ENCODE results near the gene ATAD3C. TPM values are rescaled to one million over a fixed set of nuclear protein-coding genes. Genes with fewer than 3 reads are reported as not detected.

Gene ATAD3C
- total RNA-seq, 1 experiment from 2014 or later, result 10.6 TPM

- ChIA-PET CTCF (no interaction called here), POLR2A (no interaction called here)
- DNase-seq (ENCODE audit: low read depth, low spot score) (no peak), ATAC-seq (no peak)
- no peaks in the 10 kb centered on the region for H3K4me1 ChIP-seq (ENCODE audit: control insufficient read depth, insufficient read depth, low read length)
- no peak for TF ChIP-seq CTCF (IDR thresholded peaks at IDR 0.05)
- TF ChIP-seq SIN3A (IDR thresholded peaks at IDR 0.05; ENCODE audit: borderline replicate concordance, insufficient read depth, low read depth, low read length), result no peak
- no peak for TF ChIP-seq POLR2AphosphoS5 (IDR thresholded peaks at IDR 0.05; ENCODE audit: low read depth, low read length)
- no peak for TF ChIP-seq TCF7L2 (IDR thresholded peaks at IDR 0.05; ENCODE audit: low read depth, low read length)
- TF ChIP-seq REST (IDR thresholded peaks at IDR 0.05; ENCODE audit: insufficient read depth in 1 of 2, low read depth in 2 of 2, low read length in 1 of 2), result no peak
- intact Hi-C loops (cut with micrococcal nuclease; ENCODE audit: unreplicated experiment) (no loop called here), in situ Hi-C loops (cut with HindIII; ENCODE audit: low pct_unique_long_range_greater_than_20kb, low sequenced_read_pairs) (no loop called here)
- no peak overlapping the region for H3K27ac ChIP-seq (ENCODE audit: low read length)
- BruUV-seq (replicated peaks), result no TSS peak
- H3K4me3 ChIP-seq (ENCODE audit: low read depth in 2 of 2, low read length in 2 of 2), result no peak overlapping the region
- peaks cover 6% of the 10 kb centered on the region; the same call in 1 of the 2 replicates for H3K36me3 ChIP-seq (ENCODE audit: control insufficient read depth, insufficient read depth, low read length)
- H3K9me3 ChIP-seq (ENCODE audit: control insufficient read depth, insufficient read depth, low read depth, low read length), result no peaks in the 10 kb centered on the region
- no peaks in the 10 kb centered on the region for H3K27me3 ChIP-seq (ENCODE audit: control insufficient read depth, insufficient read depth, low read length)
Observed at GRCh38 chr1:1489861-1490260, 40.4 kb downstream of the ATAD3C start.

DNA sequence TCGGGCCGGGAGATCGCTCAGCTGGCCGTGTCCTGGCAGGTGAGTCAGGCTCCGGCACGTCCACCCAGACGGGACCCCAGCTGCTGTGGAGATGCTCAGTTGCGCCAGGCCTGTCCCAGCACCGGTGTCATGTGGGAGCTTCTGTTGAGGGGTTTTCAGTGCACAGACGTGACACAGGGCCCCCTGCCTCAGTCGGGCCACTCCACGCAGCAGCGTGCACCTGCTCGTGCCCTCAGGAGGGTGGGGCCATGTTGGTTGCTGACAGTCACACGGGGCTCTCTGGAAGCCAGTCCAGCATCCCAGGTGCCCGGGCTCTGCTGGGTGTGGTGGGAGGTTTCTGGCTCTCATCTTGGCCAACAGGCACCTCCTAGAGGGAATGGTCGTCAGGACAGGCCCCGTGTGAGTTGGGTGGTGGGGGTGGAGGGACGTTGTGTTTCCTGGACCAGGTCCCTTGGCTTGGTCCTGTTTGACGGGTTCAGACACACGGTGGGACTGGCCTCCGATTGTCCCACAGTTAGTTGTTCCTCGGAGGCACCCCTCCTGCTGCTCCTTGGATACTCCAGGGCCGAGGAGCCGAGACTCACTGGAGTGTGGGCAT lies 41.2 kb downstream of the ATAD3C start:
- BruUV-seq (replicated peaks), result no TSS peak
- ChIA-PET CTCF (interaction anchor here (0.7 kb wide), 1 partner anchor 37 kb away, joined by 3 read pairs; no protein-coding TSS in a partner anchor), POLR2A (no interaction called here)
- intact Hi-C loops (cut with micrococcal nuclease; ENCODE audit: unreplicated experiment) (no loop called here), in situ Hi-C loops (cut with HindIII; ENCODE audit: low pct_unique_long_range_greater_than_20kb, low sequenced_read_pairs) (no loop called here)
- no peaks in the 10 kb centered on the region for H3K27me3 ChIP-seq (ENCODE audit: control insufficient read depth, insufficient read depth, low read length)
- H3K9me3 ChIP-seq (ENCODE audit: control insufficient read depth, insufficient read depth, low read depth, low read length), result no peaks in the 10 kb centered on the region
- no peak for TF ChIP-seq TCF7L2 (IDR thresholded peaks at IDR 0.05; ENCODE audit: low read depth, low read length)
- ATAC-seq, result no peak
- H3K27ac ChIP-seq (ENCODE audit: low read length), result no peak overlapping the region
- no peak for DNase-seq (ENCODE audit: low read depth, low spot score)
- H3K4me3 ChIP-seq (ENCODE audit: low read depth in 2 of 2, low read length in 2 of 2), result no peak overlapping the region
- H3K36me3 ChIP-seq (ENCODE audit: control insufficient read depth, insufficient read depth, low read length), result peaks cover 6% of the 10 kb centered on the region
- H3K4me1 ChIP-seq (ENCODE audit: control insufficient read depth, insufficient read depth, low read length), result no peaks in the 10 kb centered on the region

GRCh38 chr1:1491601-1492000 lies 42.1 kb downstream of the ATAD3C start:
- no peaks in the 10 kb centered on the region for H3K9me3 ChIP-seq (ENCODE audit: control insufficient read depth, insufficient read depth, low read depth, low read length)
- POLR2A ChIA-PET, result no interaction called here
- no peak for TF ChIP-seq CTCF (IDR thresholded peaks at IDR 0.05)
- TF ChIP-seq SIN3A (IDR thresholded peaks at IDR 0.05; ENCODE audit: borderline replicate concordance, insufficient read depth, low read depth, low read length), result no peak
- TF ChIP-seq REST (IDR thresholded peaks at IDR 0.05; ENCODE audit: insufficient read depth in 1 of 2, low read depth in 2 of 2, low read length in 1 of 2), result no peak
- no peak for TF ChIP-seq TCF7L2 (IDR thresholded peaks at IDR 0.05; ENCODE audit: low read depth, low read length)
- no peak for TF ChIP-seq POLR2AphosphoS5 (IDR thresholded peaks at IDR 0.05; ENCODE audit: low read depth, low read length)
- peaks cover 6% of the 10 kb centered on the region for H3K36me3 ChIP-seq (ENCODE audit: control insufficient read depth, insufficient read depth, low read length)
- ATAC-seq, result no peak
- intact Hi-C loops (cut with micrococcal nuclease; ENCODE audit: unreplicated experiment) (no loop called here), in situ Hi-C loops (cut with HindIII; ENCODE audit: low pct_unique_long_range_greater_than_20kb, low sequenced_read_pairs) (no loop called here)
- H3K4me1 ChIP-seq (ENCODE audit: control insufficient read depth, insufficient read depth, low read length), result no peaks in the 10 kb centered on the region
- DNase-seq (ENCODE audit: low read depth, low spot score), result no peak
- BruUV-seq (replicated peaks), result no TSS peak
- CTCF ChIA-PET, result no interaction called here
- no peak overlapping the region for H3K27ac ChIP-seq (ENCODE audit: low read length)
- H3K27me3 ChIP-seq (ENCODE audit: control insufficient read depth, insufficient read depth, low read length), result no peaks in the 10 kb centered on the region
- H3K4me3 ChIP-seq (ENCODE audit: low read depth in 2 of 2, low read length in 2 of 2), result no peak overlapping the region

All from Panc1 (cell line).